GM23338 (cell line): ENCODE data around the gene RIOK3. TPM values are rescaled to one million over a fixed set of nuclear protein-coding genes. Genes with fewer than 3 reads are reported as not detected.
A peak's percentile ranks its signal among the peaks of the same experiment; 100 is the strongest.

Experiments used
- ATAC-seq: fragments of 200-7000 bp; cut with Tn5 transposase; 3 replicates; pipeline ENCODE4 v1.9.1; 2020
- DNase-seq: peaks from one replicate; pipeline ENCODE4 v3.0.0-alpha.2; 2015; ENCODE audit warnings: low spot score
- H2AFZ ChIP-seq: fragments of 200-600 bp; sonication (generic); 2 replicates; pipeline ENCODE4 v1.8.0; 2016; ENCODE audit warnings: antibody characterized with exemption, mild to moderate bottlenecking, moderate library complexity
- H3F3A ChIP-seq: fragments of 200-600 bp; sonication (generic); replicated peaks from 2 replicates; pipeline ENCODE4 v1.8.0; 2017; ENCODE audit warnings: antibody characterized with exemption, mixed run types, low read depth
- H3K27ac ChIP-seq: fragments of 200-600 bp; sonication (generic); 2 replicates; pipeline ENCODE4 v1.6.1; 2016; ENCODE audit warnings: low read depth
- H3K27me3 ChIP-seq: fragments of 200-600 bp; sonication (generic); 2 replicates; pipeline ENCODE4 v1.8.0; 2016; ENCODE audit warnings: mild to moderate bottlenecking, mixed run types, moderate library complexity; ENCODE audit not compliant: insufficient read depth
- H3K36me3 ChIP-seq: fragments of 200-600 bp; sonication (generic); 2 replicates; pipeline ENCODE4 v1.8.0; 2016; ENCODE audit warnings: mild to moderate bottlenecking; ENCODE audit not compliant: insufficient read depth
- H3K4me1 ChIP-seq: fragments of 200-600 bp; sonication (generic); 2 replicates; pipeline ENCODE4 v1.8.0; 2016; ENCODE audit warnings: mild to moderate bottlenecking, moderate library complexity; ENCODE audit not compliant: insufficient read depth
- H3K4me2 ChIP-seq: fragments of 200-600 bp; sonication (generic); 2 replicates; pipeline ENCODE4 v1.7.1; 2017; ENCODE audit warnings: mixed run types
- H3K4me3 ChIP-seq: fragments of 200-600 bp; sonication (generic); 2 replicates; pipeline ENCODE4 v1.6.1; 2016; ENCODE audit warnings: mixed run types
- H3K79me2 ChIP-seq: fragments of 200-600 bp; sonication (generic); replicated peaks from 2 replicates; pipeline ENCODE4 v1.8.0; 2017; ENCODE audit warnings: mild to moderate bottlenecking; ENCODE audit not compliant: insufficient read depth
- H3K9me2 ChIP-seq: fragments of 200-600 bp; sonication (generic); 2 replicates; pipeline ENCODE4 v1.8.0; 2017; ENCODE audit not compliant: insufficient read depth
- H4K20me1 ChIP-seq: fragments of 200-600 bp; sonication (generic); replicated peaks from 2 replicates; pipeline ENCODE4 v1.8.0; 2017; ENCODE audit warnings: mild to moderate bottlenecking; ENCODE audit not compliant: insufficient read depth
- H3K27ac Mint-ChIP-seq: 2 replicates; pipeline ENCODE4 v1.8.0; 2020; ENCODE audit warnings: inconsistent platforms, mild to moderate bottlenecking, moderate library complexity, mixed read lengths
- H3K27me3 Mint-ChIP-seq: 3 replicates; pipeline ENCODE4 v1.8.0; 2022; ENCODE audit warnings: low read depth, mild to moderate bottlenecking, moderate library complexity, mixed read lengths, inconsistent platforms; ENCODE audit not compliant: insufficient read depth, poor library complexity
- H3K36me3 Mint-ChIP-seq: 3 replicates; pipeline ENCODE4 v1.8.0; 2021; ENCODE audit warnings: low read depth, mild to moderate bottlenecking, inconsistent platforms, moderate library complexity, mixed read lengths
- H3K4me1 Mint-ChIP-seq: 3 replicates; pipeline ENCODE4 v1.8.0; 2020; ENCODE audit warnings: mild to moderate bottlenecking, inconsistent platforms, mixed read lengths
- H3K4me3 Mint-ChIP-seq: 3 replicates; pipeline ENCODE4 v1.8.0; 2021; ENCODE audit warnings: moderate library complexity, mild to moderate bottlenecking, inconsistent platforms, mixed read lengths
- H3K9me3 Mint-ChIP-seq: 3 replicates; pipeline ENCODE4 v1.8.0; 2020; ENCODE audit warnings: moderate library complexity, mild to moderate bottlenecking, inconsistent platforms, mixed read lengths
- CREB1 ChIP-seq: fragments of 250-450 bp; sonication (Bioruptor Pico); IDR thresholded peaks from 2 replicates; pipeline ENCODE4 v1.5.0; 2020; ENCODE audit warnings: low read depth, mild to moderate bottlenecking, moderate library complexity
- CTCF ChIP-seq, 2 experiments: fragments of 200-600 bp in 1 of 2; sonication (generic) in 1 of 2; conservative IDR thresholded peaks; 2 replicates each; pipeline versions ENCODE4 v1.5.1 to v1.6.1; 2016 to 2017; ENCODE audit warnings: antibody characterized with exemption in 2 of 2, low read depth in 2 of 2, mild to moderate bottlenecking in 2 of 2, moderate library complexity in 1 of 2
- EZH2 ChIP-seq: fragments of 200-600 bp; sonication (generic); IDR thresholded peaks from one replicate; pipeline ENCODE4 v1.8.0; 2017; ENCODE audit warnings: antibody characterized with exemption, mild to moderate bottlenecking, low read depth; ENCODE audit not compliant: unreplicated experiment
- EZH2phosphoT487 ChIP-seq: fragments of 200-600 bp; sonication (generic); IDR thresholded peaks from one replicate; pipeline ENCODE4 v1.8.1; 2018; ENCODE audit warnings: antibody characterized with exemption; ENCODE audit not compliant: unreplicated experiment
- JUNB ChIP-seq: IDR thresholded peaks from one replicate; pipeline ENCODE4 v1.6.1; 2016; ENCODE audit warnings: antibody characterized with exemption; ENCODE audit not compliant: unreplicated experiment
- NANOG ChIP-seq: IDR thresholded peaks from 2 replicates; pipeline ENCODE4 v1.6.1; 2016; ENCODE audit warnings: antibody characterized with exemption, borderline replicate concordance
- POLR2AphosphoS5 ChIP-seq: IDR thresholded peaks from 2 replicates; pipeline ENCODE4 v1.6.1; 2016; ENCODE audit warnings: antibody characterized with exemption, low read depth
- REST ChIP-seq: IDR thresholded peaks from one replicate; pipeline ENCODE4 v1.6.1; 2018; ENCODE audit warnings: antibody characterized with exemption; ENCODE audit not compliant: unreplicated experiment
- STAT1 ChIP-seq: IDR thresholded peaks from one replicate; pipeline ENCODE4 v1.6.1; 2016; ENCODE audit warnings: antibody characterized with exemption; ENCODE audit not compliant: unreplicated experiment
- ZNF114 ChIP-seq: fragments of 250-450 bp; sonication (Bioruptor Pico); IDR thresholded peaks from 2 replicates; pipeline ENCODE4 v1.5.0; 2020; ENCODE audit warnings: mild to moderate bottlenecking, moderate library complexity
- ZNF331 ChIP-seq: fragments of 250-450 bp; sonication (Bioruptor Pico); IDR thresholded peaks from 2 replicates; pipeline ENCODE4 v1.5.0; 2020; ENCODE audit warnings: low read depth, mild to moderate bottlenecking, moderate library complexity
- ZNF462 ChIP-seq: fragments of 250-450 bp; sonication (Bioruptor Pico); IDR thresholded peaks from 2 replicates; pipeline ENCODE4 v1.5.0; 2020; ENCODE audit warnings: mild to moderate bottlenecking, moderate library complexity
- polyA plus RNA-seq: library from polyadenylated mRNA; unstranded; fragments of >200 nt; fragmentation: Nextera tagmentation; extraction: Ambion mirVana; gene quantifications from 2 replicates; pipeline ENCODE4 v1.2.1, GENCODE V29; 2016
- total RNA-seq: library from RNA; depleted of rRNA; stranded (reverse); fragments of >200 nt; shearing (Covaris generic); gene quantifications from 2 replicates; pipeline ENCODE4 v1.2.3, GENCODE V29; 2014
- TF ChIP-seq, protein P1 (sequence below): IDR thresholded peaks from 2 replicates; pipeline ENCODE4 v1.6.1; 2016; ENCODE audit warnings: antibody characterized with exemption

Gene RIOK3
- total and polyA plus RNA-seq, 2 experiments from 2014 or later = 20.8 to 22.1 TPM

DNA sequence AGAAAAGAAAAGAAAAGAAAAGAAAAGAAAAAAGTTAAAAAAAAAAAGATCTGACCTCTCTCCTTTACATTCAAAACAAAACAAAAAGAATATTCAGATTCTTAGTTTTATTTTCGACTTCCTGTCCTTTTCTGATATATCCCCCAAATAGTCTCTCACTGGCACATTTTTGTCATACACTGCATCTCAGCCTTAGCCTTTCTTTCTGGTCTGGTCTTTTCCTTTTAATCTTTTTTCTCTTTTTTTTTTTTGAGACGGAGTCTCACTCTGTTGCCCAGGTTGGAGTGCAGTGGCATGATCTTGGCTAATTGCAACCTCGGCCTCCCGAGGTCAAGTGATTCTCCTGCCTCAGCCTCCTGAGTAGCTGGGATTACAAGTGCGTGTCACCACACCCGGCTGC, 1.6 kb upstream of the RIOK3 start:
- 0 out of 2 replicates have a peak overlapping the region, but pooled peaks have one; percentile 45 for H2AFZ ChIP-seq

More for the DNA sequence above, 1.6 kb upstream of the RIOK3 start:
- Mint-ChIP-seq H3K9me3 (no peaks in the 10 kb centered on the region; the same call in 2 of the 3 replicates), H3K36me3 (no peaks in the 10 kb centered on the region), H3K27me3 (peaks cover 2% of the 10 kb centered on the region), H3K27ac (no peak overlapping the region), H3K4me1 (peaks cover 11% of the 10 kb centered on the region), H3K4me3 (no peak overlapping the region)
- H3K36me3 ChIP-seq = no peaks in the 10 kb centered on the region
- H3F3A ChIP-seq = no peaks in the 10 kb centered on the region
- no peaks in the 10 kb centered on the region for H3K9me2 ChIP-seq
- no peak for ATAC-seq
- H3K4me1 ChIP-seq = 0 out of 2 replicates have a peak, but pooled peaks cover 5% of the 10 kb centered on the region
- no peak for DNase-seq
- H3K4me3 ChIP-seq = no peak overlapping the region
- 0 out of 2 replicates have a peak, but pooled peaks cover 6% of the 10 kb centered on the region for H4K20me1 ChIP-seq
- H3K27ac ChIP-seq = no peak overlapping the region
- H3K27me3 ChIP-seq = no peaks in the 10 kb centered on the region
- H3K79me2 ChIP-seq = peaks cover 33% of the 10 kb centered on the region
- H3K4me2 ChIP-seq = no peak overlapping the region
- no peak for TF ChIP-seq ZNF462 (CRISPR knock-in tag)
- no peak for TF ChIP-seq POLR2AphosphoS5
- TF ChIP-seq CREB1 (CRISPR knock-in tag) = no peak
- TF ChIP-seq STAT1 = no peak
- TF ChIP-seq JUNB = no peak
- TF ChIP-seq, protein P1, sequence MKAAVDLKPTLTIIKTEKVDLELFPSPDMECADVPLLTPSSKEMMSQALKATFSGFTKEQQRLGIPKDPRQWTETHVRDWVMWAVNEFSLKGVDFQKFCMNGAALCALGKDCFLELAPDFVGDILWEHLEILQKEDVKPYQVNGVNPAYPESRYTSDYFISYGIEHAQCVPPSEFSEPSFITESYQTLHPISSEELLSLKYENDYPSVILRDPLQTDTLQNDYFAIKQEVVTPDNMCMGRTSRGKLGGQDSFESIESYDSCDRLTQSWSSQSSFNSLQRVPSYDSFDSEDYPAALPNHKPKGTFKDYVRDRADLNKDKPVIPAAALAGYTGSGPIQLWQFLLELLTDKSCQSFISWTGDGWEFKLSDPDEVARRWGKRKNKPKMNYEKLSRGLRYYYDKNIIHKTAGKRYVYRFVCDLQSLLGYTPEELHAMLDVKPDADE = no peak
- no peak for TF ChIP-seq EZH2
- no peak for TF ChIP-seq NANOG
- no peak for TF ChIP-seq EZH2phosphoT487
- TF ChIP-seq CTCF (conservative IDR thresholded peaks at IDR 0.05; ENCODE audit: low read depth in 2 of 2) = no peak
- no peak for TF ChIP-seq ZNF114
- no peak for TF ChIP-seq ZNF331 (CRISPR knock-in tag)
- no peak for TF ChIP-seq REST
